ENCODE data around the gene UST. TPM values are rescaled to one million over a fixed set of nuclear protein-coding genes. Genes with fewer than 3 reads are reported as not detected.

UST gene
- total RNA-seq, 2 donors from 2014 or later: 15.3 to 16.3 TPM

GRCh38 chr6:148905901-148906300, 159.1 kb downstream of the UST start:
- WGBS, 2 experiments (ENCODE audit: insufficient coverage in 1 of 2, insufficient read length in 1 of 2): 90 to 93% methylated on average over 2 to 6 of the region's 6 CpGs
- Histone ChIP-seq H3K27ac (ENCODE audit: low read depth, low read length) (no peak overlapping the region), H3K36me3 (ENCODE audit: control insufficient read depth, insufficient read depth, low read length) (no peaks in the 10 kb centered on the region), H3K9ac (ENCODE audit: extremely low read depth, low read length, poor library complexity, severe bottlenecking) (no peak overlapping the region), H3K27me3 (ENCODE audit: control insufficient read depth, insufficient read depth, low read length, poor library complexity, severe bottlenecking) (no peaks in the 10 kb centered on the region), H3K4me1 (ENCODE audit: control insufficient read depth, insufficient read depth, low read length) (no peaks in the 10 kb centered on the region), H3K4me3 (ENCODE audit: low read length) (no peak overlapping the region), H3K9me3 (ENCODE audit: control insufficient read depth, low read length) (no peaks in the 10 kb centered on the region)
- Mint-ChIP-seq H3K27me3 (ENCODE audit: insufficient read depth) (no peaks in the 10 kb centered on the region), H3K36me3 (ENCODE audit: low read depth) (peaks cover 1% of the 10 kb centered on the region), H3K27ac (no peak overlapping the region), H3K4me1 (peaks cover 9% of the 10 kb centered on the region), H3K4me3 (no peak overlapping the region), H3K9me3 (no peaks in the 10 kb centered on the region)
- no peak for TF ChIP-seq CTCF (conservative IDR thresholded peaks at IDR 0.05)
- no peak for DNase-seq

GRCh38 chr6:148906386-148906785, 159.6 kb downstream of the UST start:
- Mint-ChIP-seq H3K9me3 (no peaks in the 10 kb centered on the region), H3K4me1 (peaks cover 12% of the 10 kb centered on the region), H3K36me3 (ENCODE audit: low read depth) (no peaks in the 10 kb centered on the region), H3K27ac (no peak overlapping the region), H3K4me3 (no peak overlapping the region), H3K27me3 (ENCODE audit: insufficient read depth) (no peaks in the 10 kb centered on the region)
- H3K4me1 ChIP-seq (ENCODE audit: control insufficient read depth, insufficient read depth, low read length): peaks cover 3% of the 10 kb centered on the region
- no peak for TF ChIP-seq CTCF (conservative IDR thresholded peaks at IDR 0.05)
- no peaks in the 10 kb centered on the region for H3K9me3 ChIP-seq (ENCODE audit: control insufficient read depth, low read length)
- H3K27ac ChIP-seq (ENCODE audit: low read depth, low read length): no peak overlapping the region
- no peak overlapping the region for H3K4me3 ChIP-seq (ENCODE audit: low read length)
- H3K27me3 ChIP-seq (ENCODE audit: control insufficient read depth, insufficient read depth, low read length, poor library complexity, severe bottlenecking): no peaks in the 10 kb centered on the region
- H3K36me3 ChIP-seq (ENCODE audit: control insufficient read depth, insufficient read depth, low read length): no peaks in the 10 kb centered on the region
- no peak for DNase-seq
- 86% methylated on average over 1 of the region's 1 CpG; no CpG with 5 or more reads in 1 of the 2 experiments for WGBS, 2 experiments (ENCODE audit: insufficient coverage in 1 of 2, insufficient read length in 1 of 2)
- H3K9ac ChIP-seq (ENCODE audit: extremely low read depth, low read length, poor library complexity, severe bottlenecking): no peak overlapping the region

GRCh38 chr6:148907573-148907972, 160.7 kb downstream of the UST start:
- H3K4me1 Mint-ChIP-seq: peaks cover 12% of the 10 kb centered on the region
- no peak for DNase-seq
- H3K27ac Mint-ChIP-seq: no peak overlapping the region
- H3K36me3 Mint-ChIP-seq (ENCODE audit: low read depth): no peaks in the 10 kb centered on the region
- H3K4me3 Mint-ChIP-seq: no peak overlapping the region
- peaks cover 3% of the 10 kb centered on the region for H3K4me1 ChIP-seq (ENCODE audit: control insufficient read depth, insufficient read depth, low read length)
- H3K36me3 ChIP-seq (ENCODE audit: control insufficient read depth, insufficient read depth, low read length): no peaks in the 10 kb centered on the region
- H3K27me3 ChIP-seq (ENCODE audit: control insufficient read depth, insufficient read depth, low read length, poor library complexity, severe bottlenecking): no peaks in the 10 kb centered on the region
- no peak overlapping the region for H3K4me3 ChIP-seq (ENCODE audit: low read length)
- WGBS, 2 experiments (ENCODE audit: insufficient coverage in 1 of 2, insufficient read length in 1 of 2): 95 to 96% methylated on average over 4 of the region's 4 CpGs
- no peak overlapping the region for H3K27ac ChIP-seq (ENCODE audit: low read depth, low read length)
- no peaks in the 10 kb centered on the region for H3K27me3 Mint-ChIP-seq (ENCODE audit: insufficient read depth)
- H3K9me3 ChIP-seq (ENCODE audit: control insufficient read depth, low read length): no peaks in the 10 kb centered on the region
- H3K9me3 Mint-ChIP-seq: no peaks in the 10 kb centered on the region
- no peak for TF ChIP-seq CTCF (conservative IDR thresholded peaks at IDR 0.05)
- no peak overlapping the region for H3K9ac ChIP-seq (ENCODE audit: extremely low read depth, low read length, poor library complexity, severe bottlenecking)
